HG03342 (cell line): ENCODE data around the gene CXorf65.

Experiments used
- ATAC-seq: cut with Tn5 transposase; IDR thresholded peaks from one replicate; pipeline ENCODE4 v1.9.1; 2021; ENCODE audit warnings: mild to moderate bottlenecking, moderate library complexity; ENCODE audit not compliant: unreplicated experiment

Gene CXorf65

DNA sequence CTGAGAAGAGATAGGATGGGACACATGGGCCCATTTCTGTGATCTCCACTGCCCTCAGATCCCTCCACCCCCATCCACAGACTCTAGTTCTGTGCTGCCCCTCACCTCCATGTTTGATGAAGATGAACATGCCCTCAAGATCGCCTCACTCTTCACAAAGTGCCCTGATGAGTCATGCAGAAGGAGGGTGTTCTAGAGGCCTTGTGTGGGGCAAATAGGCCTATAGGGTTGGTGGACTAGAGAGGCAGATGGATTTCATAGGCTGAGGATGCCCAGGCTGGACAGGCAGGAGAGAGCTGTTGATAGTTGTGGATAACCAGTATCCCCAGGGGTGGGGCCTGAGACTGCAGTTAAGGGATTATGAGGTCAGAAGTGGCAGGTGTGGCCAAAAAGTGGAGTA is at the start of gene CXorf65:
CXorf65 (minus strand) TSS at position 314 of the 400 bp plus-strand sequence; CDS start at position 130, 184 bp downstream.
- no peak for ATAC-seq

DNA sequence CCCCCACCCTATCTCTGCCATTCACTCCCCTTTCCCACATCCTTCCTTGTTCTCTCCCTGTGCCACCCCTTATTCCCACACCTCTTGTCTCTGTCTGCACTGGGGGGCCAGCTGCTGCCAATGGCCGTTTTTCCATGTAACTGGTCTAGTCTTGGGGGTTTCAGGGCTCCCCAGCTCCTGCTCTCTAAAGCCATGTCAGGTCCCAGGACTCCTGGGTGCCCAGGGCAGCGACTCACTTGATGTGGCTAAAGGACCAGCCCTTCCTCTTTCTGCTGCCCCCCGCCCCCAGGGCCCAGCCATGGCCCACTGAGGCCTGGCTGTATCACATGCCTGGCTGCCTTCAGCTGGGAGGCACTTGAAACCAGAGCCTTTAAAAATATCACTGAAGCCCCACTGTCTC is 48.1 kb upstream of the CXorf65 start:
- no peak for ATAC-seq

DNA sequence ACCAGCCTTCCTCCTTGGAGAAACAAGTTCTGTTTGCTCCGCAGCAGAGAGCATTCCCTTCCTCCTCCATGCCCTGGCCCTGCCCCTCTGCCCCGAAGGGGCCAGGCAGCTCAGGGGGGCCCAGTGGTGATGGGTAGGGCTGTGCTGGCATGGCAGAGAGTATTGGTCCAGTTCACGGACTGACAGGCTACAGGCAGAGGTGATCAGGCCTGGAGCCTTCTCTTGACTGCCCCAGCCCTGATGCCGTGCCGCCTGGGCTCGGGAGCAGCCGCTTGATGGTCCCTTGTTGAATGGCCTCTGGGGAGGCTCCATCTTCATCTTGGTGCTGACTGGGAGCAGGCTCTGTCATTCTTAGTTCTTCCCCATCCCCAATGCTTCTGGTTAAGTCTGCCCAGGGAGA is 47.7 kb upstream of the CXorf65 start:
- no peak for ATAC-seq

DNA sequence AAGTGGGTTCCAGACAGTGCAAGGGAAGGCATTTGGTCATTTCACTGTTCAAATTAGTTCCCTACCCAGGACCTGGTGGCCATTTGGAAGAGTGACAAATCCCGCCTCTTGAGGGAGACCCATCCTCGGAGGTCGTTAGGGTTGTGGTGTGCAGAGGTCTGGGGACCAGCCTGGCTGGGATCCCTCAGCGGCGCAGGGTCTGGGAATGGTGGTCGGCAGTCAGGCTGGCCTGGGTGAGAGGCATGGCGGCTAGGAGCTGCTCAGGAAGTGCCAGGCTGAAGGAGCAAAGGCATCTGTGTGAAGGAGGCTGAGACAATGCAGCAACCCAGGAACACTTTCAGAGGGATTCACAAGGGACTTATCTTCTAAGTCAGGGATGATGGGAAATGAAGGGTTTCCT is 44.8 kb upstream of the CXorf65 start:
- ATAC-seq = no peak

DNA sequence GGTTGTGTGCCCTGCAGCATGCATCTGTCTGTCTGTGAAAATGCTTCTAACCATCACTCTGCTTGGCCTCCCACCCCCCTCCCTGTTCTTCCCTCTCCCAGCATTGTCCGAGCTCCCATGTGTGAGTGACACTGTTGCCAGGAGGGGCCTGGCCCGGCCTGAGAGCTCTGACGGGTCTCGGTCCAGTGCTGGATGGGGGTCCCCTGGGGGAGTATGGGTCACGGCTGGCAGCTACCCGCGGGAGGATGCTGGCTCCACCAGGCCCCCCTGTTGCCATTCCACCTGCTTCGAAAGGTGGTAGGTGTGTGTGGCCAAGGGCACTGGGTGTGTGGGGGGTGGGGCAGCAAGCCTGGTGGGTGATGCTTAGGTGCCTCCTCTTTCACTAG is 41.7 kb upstream of the CXorf65 start:
- ATAC-seq = no peak

DNA sequence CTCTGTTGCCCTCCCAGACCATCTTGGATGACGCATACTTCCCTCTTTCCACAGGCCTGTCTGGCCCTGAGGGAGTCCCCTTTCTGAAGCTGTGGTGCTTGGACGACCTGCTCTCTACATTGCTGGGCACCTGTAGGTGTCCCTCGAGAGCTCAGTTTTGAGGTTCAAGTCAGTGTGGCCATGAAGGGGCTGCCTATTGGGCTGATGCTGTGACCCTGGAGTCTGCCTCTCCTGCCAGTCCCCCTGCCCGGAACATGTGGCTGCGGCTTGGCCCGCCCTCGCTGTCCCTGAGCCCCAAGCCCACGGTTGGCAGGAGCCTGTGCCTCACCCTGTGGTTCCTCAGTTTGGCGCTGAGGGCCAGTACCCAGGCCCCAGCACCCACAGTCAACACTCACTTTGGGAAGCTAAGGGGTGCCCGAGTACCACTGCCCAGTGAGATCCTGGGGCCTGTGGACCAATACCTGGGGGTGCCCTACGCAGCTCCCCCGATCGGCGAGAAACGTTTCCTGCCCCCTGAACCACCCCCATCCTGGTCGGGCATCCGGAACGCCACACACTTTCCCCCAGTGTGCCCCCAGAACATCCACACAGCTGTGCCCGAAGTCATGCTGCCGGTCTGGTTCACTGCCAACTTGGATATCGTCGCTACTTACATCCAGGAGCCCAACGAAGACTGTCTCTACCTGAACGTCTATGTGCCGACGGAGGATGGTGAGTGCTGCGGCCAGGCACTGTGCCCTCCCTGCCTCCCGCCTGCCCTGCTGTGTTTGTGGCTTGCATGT is 41.1 kb upstream of the CXorf65 start:
- no peak for ATAC-seq

DNA sequence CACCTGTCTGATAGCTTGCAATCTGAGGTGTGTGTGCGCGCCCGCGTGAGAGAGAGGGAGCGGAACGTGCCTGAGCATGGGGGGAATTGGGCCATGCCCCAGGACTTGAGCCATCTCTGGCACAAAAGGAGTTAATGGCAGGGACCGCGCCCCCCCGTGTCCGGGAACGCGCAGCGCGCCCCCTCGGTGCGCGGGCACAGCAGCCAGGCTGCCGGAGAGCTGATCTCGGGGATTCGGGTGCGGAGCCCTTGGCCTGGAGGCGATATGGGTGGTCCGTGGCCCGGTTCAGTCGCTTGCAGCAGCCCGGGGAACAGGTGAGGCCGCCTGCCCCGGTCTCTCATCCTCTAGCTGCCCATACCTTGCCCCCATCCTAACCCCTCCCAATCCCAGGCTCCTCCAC is 38.1 kb upstream of the CXorf65 start, which contains the start of gene NLGN3:
NLGN3 (plus strand) TSS at position 191 of the 400 bp plus-strand sequence. CDS start 2,909 bp downstream, outside the sequence.
- no peak for ATAC-seq

DNA sequence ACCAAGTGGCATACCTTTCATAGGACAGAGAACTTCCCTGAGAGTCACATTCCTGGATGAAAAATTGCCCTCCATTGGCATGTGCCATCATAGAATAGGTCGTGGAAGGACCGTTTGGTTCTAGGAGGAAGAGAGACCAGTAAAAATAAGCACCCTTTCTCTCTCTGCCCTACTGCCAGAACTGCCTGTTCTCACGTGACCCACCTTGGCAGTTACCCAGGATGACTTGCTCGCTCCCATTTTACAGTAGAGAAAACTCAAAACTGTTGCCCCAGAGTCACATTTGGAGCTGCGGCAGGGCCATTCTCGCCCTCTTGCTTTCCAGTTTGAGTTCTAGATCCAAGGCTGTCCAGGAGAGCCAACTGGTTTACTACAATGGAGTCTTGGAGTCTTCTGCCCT is 37.0 kb upstream of the CXorf65 start:
- no peak for ATAC-seq

DNA sequence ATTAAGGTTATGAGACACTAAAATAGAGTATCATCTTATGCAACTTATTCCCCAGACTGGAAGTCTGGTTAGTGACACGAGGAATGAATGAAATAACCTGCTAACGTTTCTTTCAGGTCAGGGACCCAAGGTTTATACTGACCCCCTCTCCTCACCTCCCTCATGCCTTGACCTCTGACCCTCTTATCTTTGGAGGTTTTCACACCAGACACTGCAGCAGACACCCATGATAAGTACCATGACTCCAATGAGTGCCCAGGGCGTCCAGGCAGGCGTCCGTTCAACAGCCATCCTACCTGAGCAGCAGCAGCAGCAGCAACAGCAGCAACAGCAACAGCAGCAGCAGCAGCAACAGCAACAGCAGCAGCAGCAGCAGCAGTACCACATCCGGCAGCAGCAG is 33.9 kb upstream of the CXorf65 start:
- ATAC-seq = no peak

DNA sequence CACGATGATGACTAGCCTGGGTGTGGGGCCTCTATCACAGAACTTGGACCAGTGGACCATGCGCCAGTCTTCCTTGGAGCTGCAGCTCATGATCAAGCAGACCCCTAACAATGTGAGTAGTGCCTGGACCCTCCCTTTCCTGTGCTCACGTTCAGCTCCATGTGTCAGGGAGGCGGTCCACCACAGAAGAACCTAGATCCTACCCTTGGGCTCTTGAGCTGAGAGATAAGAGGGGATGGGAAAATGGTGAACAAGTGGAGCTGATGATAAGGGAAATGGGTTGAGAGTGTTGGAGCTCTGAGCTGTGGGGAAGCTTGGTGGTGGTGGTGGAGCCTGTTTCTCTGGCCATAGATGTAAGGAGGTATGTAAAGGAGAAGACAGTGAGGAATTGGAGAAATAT is 25.0 kb upstream of the CXorf65 start:
- no peak for ATAC-seq

DNA sequence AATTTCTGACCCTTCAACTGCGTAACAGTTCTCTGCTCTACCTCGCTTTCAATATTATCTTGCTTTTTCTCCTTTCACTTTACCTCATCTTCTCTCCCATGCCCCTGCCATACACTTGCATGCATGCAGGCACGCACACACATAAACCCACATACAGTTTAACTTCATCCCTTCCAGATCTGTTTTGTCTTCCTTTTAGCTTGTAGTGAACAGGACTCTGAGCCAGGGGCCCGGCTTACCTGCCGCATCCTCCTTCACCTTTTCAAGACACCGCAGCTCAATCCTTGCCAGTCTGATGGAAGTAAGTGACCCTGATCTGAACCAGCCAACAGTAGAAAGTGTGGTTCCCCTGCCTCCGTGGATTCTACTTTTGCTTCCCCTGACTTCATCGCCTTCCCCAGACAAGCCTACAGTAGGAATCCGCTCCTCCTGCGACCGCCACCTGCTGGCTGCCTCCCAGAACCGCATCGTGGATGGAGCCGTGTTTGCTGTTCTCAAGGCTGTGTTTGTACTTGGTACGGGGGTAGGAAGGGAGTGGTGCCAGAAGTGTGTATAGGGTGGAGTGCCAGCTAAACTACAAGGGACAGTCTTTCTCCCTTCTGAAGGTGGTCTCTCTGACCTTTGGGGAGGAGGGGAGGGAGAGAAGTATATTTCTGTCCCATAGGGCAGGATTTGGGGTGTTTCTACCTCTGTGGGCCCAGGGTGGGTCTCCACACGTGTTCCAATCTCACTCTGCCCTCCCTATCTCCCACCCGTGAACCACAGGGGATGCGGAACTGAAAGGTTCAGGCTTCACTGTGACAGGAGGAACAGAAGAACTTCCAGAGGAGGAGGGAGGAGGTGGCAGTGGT is 22.6 kb upstream of the CXorf65 start:
- ATAC-seq = peak; percentile 77

DNA sequence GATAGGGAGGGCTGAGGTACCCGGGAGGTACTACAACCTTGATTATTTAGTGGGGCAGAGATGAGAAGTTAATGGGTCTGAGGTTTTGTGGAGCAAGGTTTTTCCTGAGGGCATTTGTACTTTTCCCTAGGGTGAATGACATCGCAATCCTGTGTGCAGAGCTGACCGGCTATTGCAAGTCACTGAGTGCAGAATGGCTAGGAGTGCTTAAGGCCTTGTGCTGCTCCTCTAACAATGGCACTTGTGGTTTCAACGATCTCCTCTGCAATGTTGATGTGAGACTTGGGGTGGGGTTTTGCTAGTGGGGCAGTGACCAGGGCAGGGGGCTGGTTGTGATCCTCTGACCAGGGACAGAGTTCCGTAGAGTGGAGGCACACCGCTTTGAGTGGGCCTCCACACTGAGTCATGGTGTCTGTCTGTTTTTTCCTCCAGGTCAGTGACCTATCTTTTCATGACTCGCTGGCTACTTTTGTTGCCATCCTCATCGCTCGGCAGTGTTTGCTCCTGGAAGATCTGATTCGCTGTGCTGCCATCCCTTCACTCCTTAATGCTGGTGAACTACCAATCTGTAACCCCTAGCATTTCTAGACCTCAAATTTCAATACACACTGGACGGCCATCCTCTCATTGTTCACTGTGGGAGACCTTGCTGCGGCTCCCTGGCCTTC is 21.8 kb upstream of the CXorf65 start:
- ATAC-seq = no peak

DNA sequence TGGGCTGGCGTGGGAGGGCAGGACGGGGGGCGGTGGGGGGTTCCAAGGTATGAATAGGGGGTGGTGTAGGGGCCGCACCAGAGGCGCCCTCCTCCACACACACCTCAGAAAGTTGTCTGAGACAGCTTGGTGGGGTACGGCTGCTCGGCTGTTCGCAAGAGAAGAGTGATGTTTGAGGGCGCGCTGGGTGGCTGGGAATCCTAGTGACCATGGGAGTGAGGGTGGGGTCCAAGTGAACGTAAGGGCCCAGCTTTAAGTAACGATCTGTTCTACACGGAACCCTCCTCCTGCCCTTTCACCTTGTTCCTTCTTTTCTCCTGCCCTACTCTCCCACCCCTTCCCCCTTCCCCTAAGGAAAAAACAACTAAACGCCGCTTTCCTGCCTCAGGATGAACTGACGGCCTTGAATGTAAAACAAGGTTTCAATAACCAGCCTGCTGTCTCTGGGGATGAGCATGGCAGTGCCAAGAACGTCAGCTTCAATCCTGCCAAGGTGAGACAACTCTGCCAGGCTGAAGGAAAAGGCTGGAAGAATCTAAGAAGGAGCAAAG is 12.5 kb upstream of the CXorf65 start:
- no peak for ATAC-seq

DNA sequence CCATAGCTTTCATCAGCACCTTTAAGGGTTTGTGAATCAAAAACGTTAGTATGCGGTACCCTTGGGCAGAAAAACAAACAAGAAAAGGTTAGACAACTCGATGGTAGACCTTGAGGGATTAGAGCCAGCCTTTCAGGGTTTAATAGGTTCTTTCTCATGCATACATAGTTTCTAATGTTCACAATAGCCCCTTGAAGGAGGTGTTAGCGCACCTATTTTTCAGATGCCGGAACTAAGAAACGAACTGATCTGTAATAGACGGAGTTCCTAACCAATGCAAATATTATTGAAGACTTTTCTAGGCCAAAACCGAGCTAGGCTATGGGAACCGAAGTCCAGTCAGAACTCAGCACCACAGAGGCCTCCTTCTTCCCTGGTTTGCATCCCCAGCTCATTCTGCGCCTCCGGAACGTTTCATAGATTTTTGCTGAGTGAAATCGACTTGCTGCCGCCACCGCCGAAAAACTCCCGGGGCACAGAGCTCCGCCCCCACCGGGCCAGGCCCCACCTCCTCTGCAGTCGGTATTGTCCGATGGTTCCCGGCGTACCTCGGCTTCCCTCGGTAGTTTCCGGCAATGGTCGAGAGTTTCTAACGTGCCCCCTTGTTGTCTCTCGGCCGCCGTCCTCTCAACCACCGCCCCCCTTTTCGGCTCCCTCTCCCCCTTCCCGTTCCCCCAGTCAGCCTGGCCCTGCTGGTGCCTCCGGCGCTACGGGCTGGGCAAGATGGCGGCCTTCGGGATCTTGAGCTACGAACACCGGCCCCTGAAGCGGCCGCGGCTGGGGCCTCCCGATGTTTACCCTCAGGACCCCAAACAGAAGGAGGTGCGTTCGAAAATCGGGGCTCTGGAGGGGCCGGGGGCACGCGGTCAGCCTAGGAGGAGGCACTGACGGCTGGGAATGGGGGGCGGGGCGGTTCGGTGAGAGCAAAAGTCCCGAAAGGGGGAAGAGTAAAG is 11.8 kb upstream of the CXorf65 start, which contains the start of gene MED12:
MED12 (plus strand) TSS at position 565 of the 953 bp plus-strand sequence; CDS start at position 724, 159 bp downstream.
- peak; percentile 93 for ATAC-seq

DNA sequence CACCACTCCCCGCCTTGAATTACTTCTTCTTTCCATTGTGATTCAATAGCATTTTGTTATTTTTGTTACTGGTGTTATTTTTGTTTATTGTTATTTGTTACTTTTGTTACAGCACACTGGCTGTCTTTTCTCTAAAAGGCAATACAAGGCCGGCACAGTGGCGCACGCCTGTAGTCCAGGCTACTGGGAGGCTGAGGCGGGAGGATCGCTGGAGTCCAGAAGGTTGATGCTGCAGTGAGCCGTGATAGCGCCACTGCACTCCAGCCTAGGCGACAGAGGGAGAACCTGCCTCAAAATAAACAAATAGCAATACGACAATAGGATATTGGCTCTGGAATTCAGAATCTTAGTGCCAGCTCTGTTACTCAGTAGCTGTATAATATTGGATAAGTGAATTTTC is 10.8 kb upstream of the CXorf65 start:
- no peak for ATAC-seq

DNA sequence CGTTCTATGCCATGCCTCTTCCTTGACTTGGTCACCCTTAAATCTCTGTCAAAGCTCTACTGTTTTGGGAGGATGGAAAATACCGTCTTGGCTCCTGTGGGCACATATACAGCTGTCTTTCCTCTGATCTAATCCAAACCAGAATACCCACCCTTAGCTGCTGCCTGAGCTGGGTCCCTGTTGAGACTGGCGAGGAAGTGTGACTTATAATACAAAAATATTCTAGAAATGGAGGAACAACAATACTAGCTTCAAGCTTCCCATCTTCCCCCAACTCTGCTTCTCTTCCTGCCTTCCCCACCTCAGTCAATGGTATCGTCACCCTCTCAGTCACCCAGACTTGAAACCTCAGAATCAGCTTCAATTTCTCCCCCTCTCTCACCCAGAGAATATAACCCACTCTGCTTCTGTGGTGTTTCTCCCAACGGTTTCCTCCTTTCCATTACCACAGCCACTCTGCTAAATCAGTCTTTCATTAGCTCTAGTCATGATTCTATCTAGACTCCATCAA is 5.4 kb upstream of the CXorf65 start:
- peak; percentile 21 for ATAC-seq

DNA sequence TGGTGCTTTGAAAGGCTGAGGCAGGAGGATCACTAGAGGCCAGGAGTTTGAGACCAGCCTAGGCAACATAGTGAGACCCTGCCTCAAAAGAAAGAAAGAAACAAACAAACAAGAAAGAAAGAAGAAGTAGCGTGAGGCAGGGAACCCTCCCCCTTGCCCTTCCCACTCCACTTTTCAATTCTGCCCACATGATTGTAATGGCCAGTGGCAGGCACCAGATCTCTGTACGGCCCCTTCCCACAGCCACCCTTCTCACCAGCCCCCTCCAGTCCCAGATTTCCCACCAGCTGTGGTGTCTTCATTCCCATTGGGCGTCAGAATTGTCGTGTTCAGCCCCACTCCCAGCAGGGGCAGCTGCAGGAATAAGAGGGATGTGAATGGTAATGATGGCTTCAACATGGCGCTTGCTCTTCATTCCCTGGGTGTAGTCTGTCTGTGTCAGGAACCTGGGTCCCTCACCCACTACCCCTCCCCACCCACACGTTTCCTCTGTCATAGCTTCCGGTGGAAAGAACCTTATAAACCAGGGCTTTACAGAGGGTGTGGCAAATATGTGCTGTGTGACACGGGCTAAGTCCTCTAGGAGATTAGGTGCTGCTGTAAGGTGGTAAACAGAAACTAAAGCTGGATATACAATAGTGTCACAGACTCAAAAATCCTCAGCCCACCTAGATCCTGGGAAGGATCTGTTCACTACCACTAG is 4.8 kb upstream of the CXorf65 start, which contains the start of gene IL2RG:
IL2RG (minus strand) TSS at position 437 of the 703 bp plus-strand sequence; CDS start at position 399, 38 bp downstream.
- peak; percentile 88 for ATAC-seq

DNA sequence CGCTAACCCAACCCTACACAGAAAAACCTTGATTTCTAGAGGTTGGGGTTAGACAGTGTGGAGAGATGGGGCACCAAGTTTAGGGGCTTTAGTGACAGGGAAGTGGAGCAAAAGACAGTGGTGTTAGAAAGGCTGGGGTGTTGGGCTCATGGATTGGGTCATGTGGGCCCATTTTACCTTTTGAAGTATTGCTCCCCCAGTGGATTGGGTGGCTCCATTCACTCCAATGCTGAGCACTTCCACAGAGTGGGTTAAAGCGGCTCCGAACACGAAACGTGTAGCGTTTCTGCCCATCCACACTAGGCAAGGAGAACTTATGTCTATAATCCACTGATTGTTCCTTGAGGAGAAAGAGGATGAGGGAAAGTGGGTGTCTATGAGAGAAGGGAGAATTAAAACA is 2.5 kb upstream of the CXorf65 start:
- no peak for ATAC-seq
